ENCODE results near the gene NFIB. TPM values are rescaled to one million over a fixed set of nuclear protein-coding genes. Genes with fewer than 3 reads are reported as not detected.

The NFIB gene
- total RNA-seq, 1 experiment from 2014 or later: 18.6 TPM

DNA sequence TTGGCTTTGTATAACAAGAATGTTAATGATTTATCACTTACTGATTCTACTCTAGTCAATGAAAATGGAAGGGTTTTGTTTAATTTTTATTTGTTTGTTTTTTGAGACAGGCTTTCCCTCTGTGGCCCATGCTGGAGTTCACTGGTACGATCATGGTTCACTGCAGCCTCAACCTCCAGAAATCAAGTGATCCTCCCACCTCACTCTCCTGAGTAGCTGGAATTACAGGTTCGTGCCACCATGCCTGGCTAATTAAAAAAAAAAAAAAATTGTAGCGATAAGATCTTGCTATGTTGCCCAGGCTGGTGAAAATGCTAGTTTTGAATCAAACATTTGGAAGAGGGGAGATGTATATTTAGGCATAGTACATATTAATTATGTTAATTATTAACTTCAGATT is 209.4 kb downstream of the NFIB start:
- no peak for TF ChIP-seq EZH2 (IDR thresholded peaks at IDR 0.05; ENCODE audit: low read length, unreplicated experiment)
- TF ChIP-seq CTCF (conservative IDR thresholded peaks at IDR 0.05; ENCODE audit: low read depth, low read length): no peak
- TF ChIP-seq EZH2phosphoT487 (IDR thresholded peaks at IDR 0.05; ENCODE audit: borderline replicate concordance, low read length): no peak
- intact Hi-C loops (cut with micrococcal nuclease): no loop called here

DNA sequence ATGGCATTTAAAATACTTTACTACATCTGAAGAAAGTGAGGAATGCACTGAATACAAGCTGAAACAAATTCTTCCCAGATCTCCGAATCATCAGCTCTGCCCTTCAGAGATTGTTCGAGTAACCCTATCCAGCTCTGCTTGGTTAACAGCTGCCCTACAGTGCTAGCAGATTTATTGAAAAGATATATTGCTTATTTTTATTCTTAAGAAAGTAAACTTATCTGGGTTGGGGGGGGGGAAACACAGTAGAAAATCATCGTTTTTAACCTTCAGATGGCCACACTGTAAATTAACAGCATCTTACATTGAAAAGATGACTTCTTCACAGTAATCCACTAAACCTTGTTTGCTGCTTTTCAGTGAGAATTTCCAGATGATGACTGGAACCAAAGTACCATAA is 210.8 kb downstream of the NFIB start:
- H3K4me1 ChIP-seq (ENCODE audit: insufficient read depth, low read length): peaks cover 7% of the 10 kb centered on the region; the same call in 1 of the 2 replicates
- no peak overlapping the region for H3K4me3 ChIP-seq (ENCODE audit: low read length)
- no peak overlapping the region for H2AFZ ChIP-seq (ENCODE audit: low read length)
- H3K36me3 ChIP-seq (ENCODE audit: low read depth, low read length): no peaks in the 10 kb centered on the region; the same call in 1 of the 2 replicates
- ChIA-PET CTCF (no interaction called here), POLR2A (ENCODE audit: unreplicated experiment) (no interaction called here)
- intact Hi-C loops (cut with micrococcal nuclease): no loop called here
- H3K9me2 ChIP-seq (replicated peaks; ENCODE audit: low read length): no peaks in the 10 kb centered on the region
- H4K20me1 ChIP-seq (ENCODE audit: low read length): no peaks in the 10 kb centered on the region
- no peak for DNase-seq
- no peak for ATAC-seq
- no peaks in the 10 kb centered on the region for H3K27me3 ChIP-seq (ENCODE audit: low read length)
- no peak overlapping the region for H3K27ac ChIP-seq (ENCODE audit: low read length)
- H3K79me2 ChIP-seq (ENCODE audit: low read length): no peaks in the 10 kb centered on the region
- H3K9ac ChIP-seq (ENCODE audit: low read length): no peak overlapping the region
- no TSS peak for BruUV-seq (replicated peaks)
- H3K4me2 ChIP-seq (ENCODE audit: low read length): no peak overlapping the region
- H3K9me3 ChIP-seq (ENCODE audit: low read length): no peaks in the 10 kb centered on the region
- TF ChIP-seq EZH2 (IDR thresholded peaks at IDR 0.05; ENCODE audit: low read length, unreplicated experiment) (no peak), EZH2phosphoT487 (IDR thresholded peaks at IDR 0.05; ENCODE audit: borderline replicate concordance, low read length) (no peak), CTCF (conservative IDR thresholded peaks at IDR 0.05; ENCODE audit: low read depth, low read length) (no peak)
- H3F3A ChIP-seq (ENCODE audit: low read length, unreplicated experiment): no peaks in the 10 kb centered on the region

More for the DNA sequence above, 209.4 kb downstream of the NFIB start:
- H3K36me3 ChIP-seq (ENCODE audit: low read depth, low read length): no peaks in the 10 kb centered on the region; the same call in 1 of the 2 replicates
- no peak overlapping the region for H3K27ac ChIP-seq (ENCODE audit: low read length)
- no peaks in the 10 kb centered on the region for H3K9me3 ChIP-seq (ENCODE audit: low read length)
- ChIA-PET CTCF (no interaction called here), POLR2A (ENCODE audit: unreplicated experiment) (no interaction called here)
- H4K20me1 ChIP-seq (ENCODE audit: low read length): no peaks in the 10 kb centered on the region
- H3K27me3 ChIP-seq (ENCODE audit: low read length): no peaks in the 10 kb centered on the region
- no peak overlapping the region for H3K9ac ChIP-seq (ENCODE audit: low read length)
- no peak overlapping the region for H2AFZ ChIP-seq (ENCODE audit: low read length)
- ATAC-seq (no peak), DNase-seq (no peak)
- H3K79me2 ChIP-seq (ENCODE audit: low read length): no peaks in the 10 kb centered on the region
- no peaks in the 10 kb centered on the region for H3K9me2 ChIP-seq (replicated peaks; ENCODE audit: low read length)
- no peaks in the 10 kb centered on the region for H3K4me1 ChIP-seq (ENCODE audit: insufficient read depth, low read length)
- H3K4me3 ChIP-seq (ENCODE audit: low read length): no peak overlapping the region
- no TSS peak for BruUV-seq (replicated peaks)
- H3K4me2 ChIP-seq (ENCODE audit: low read length): no peak overlapping the region
- no peaks in the 10 kb centered on the region for H3F3A ChIP-seq (ENCODE audit: low read length, unreplicated experiment)

GRCh38 chr9:14099737-14100136 is 214.2 kb downstream of the NFIB start:
- H3K4me3 ChIP-seq (ENCODE audit: low read length): no peak overlapping the region
- no peaks in the 10 kb centered on the region for H4K20me1 ChIP-seq (ENCODE audit: low read length)
- no peak overlapping the region for H3K4me2 ChIP-seq (ENCODE audit: low read length)
- ChIA-PET CTCF (no interaction called here), POLR2A (ENCODE audit: unreplicated experiment) (no interaction called here)
- no peaks in the 10 kb centered on the region for H3K9me2 ChIP-seq (replicated peaks; ENCODE audit: low read length)
- ATAC-seq (no peak), DNase-seq (no peak)
- no peak overlapping the region for H3K27ac ChIP-seq (ENCODE audit: low read length)
- no peaks in the 10 kb centered on the region; the same call in 1 of the 2 replicates for H3K36me3 ChIP-seq (ENCODE audit: low read depth, low read length)
- H3K9ac ChIP-seq (ENCODE audit: low read length): no peak overlapping the region
- no peaks in the 10 kb centered on the region for H3K79me2 ChIP-seq (ENCODE audit: low read length)
- TF ChIP-seq EZH2phosphoT487 (IDR thresholded peaks at IDR 0.05; ENCODE audit: borderline replicate concordance, low read length): no peak
- no peak for TF ChIP-seq CTCF (conservative IDR thresholded peaks at IDR 0.05; ENCODE audit: low read depth, low read length)
- TF ChIP-seq EZH2 (IDR thresholded peaks at IDR 0.05; ENCODE audit: low read length, unreplicated experiment): no peak
- intact Hi-C loops (cut with micrococcal nuclease): no loop called here
- H3K27me3 ChIP-seq (ENCODE audit: low read length): no peaks in the 10 kb centered on the region
- H2AFZ ChIP-seq (ENCODE audit: low read length): no peak overlapping the region
- no peaks in the 10 kb centered on the region for H3F3A ChIP-seq (ENCODE audit: low read length, unreplicated experiment)
- peaks cover 11% of the 10 kb centered on the region; the same call in 1 of the 2 replicates for H3K4me1 ChIP-seq (ENCODE audit: insufficient read depth, low read length)
- H3K9me3 ChIP-seq (ENCODE audit: low read length): no peaks in the 10 kb centered on the region
- no TSS peak for BruUV-seq (replicated peaks)

Measured in PC-3 (cell line).